ENCODE data around the gene RAPGEF2. TPM values are rescaled to one million over a fixed set of nuclear protein-coding genes. Genes with fewer than 3 reads are reported as not detected.
"Not testable (repeated sequence)": the region's sequence is repeated elsewhere in the genome, so short reads cannot be mapped to it uniquely, and the experiment has no call there.

Gene RAPGEF2
- total RNA-seq, 1 donor from 2014 or later = 49.3 TPM

GRCh38 chr4:159374749-159375530, 272.1 kb downstream of the RAPGEF2 start:
- no peak for DNase-seq

- no peak for DNase-seq
Observed at GRCh38 chr4:159376289-159376688, 273.4 kb downstream of the RAPGEF2 start.

- no peak for DNase-seq
Observed at GRCh38 chr4:159378056-159378616, 275.3 kb downstream of the RAPGEF2 start.

- not testable (repeated sequence) for DNase-seq
Observed at GRCh38 chr4:159379064-159379463, 276.2 kb downstream of the RAPGEF2 start.

- no peak for DNase-seq
Observed at GRCh38 chr4:159379836-159380235, 277.0 kb downstream of the RAPGEF2 start.

- DNase-seq = peak; percentile 4
Observed at GRCh38 chr4:159382856-159383561, 280.1 kb downstream of the RAPGEF2 start.

GRCh38 chr4:159383562-159383931, 280.7 kb downstream of the RAPGEF2 start:
- DNase-seq = no peak

- no peak for DNase-seq
Observed at GRCh38 chr4:159384017-159384416, 281.1 kb downstream of the RAPGEF2 start.

- DNase-seq = no peak
Observed at GRCh38 chr4:159384632-159385031, 281.8 kb downstream of the RAPGEF2 start.

- DNase-seq = no peak
Observed at GRCh38 chr4:159386620-159387019, 283.7 kb downstream of the RAPGEF2 start.

- DNase-seq = no peak
Observed at GRCh38 chr4:159389756-159390155, 286.9 kb downstream of the RAPGEF2 start.

GRCh38 chr4:159390648-159391047, 287.8 kb downstream of the RAPGEF2 start:
- no peak for DNase-seq

GRCh38 chr4:159395693-159396092, 292.8 kb downstream of the RAPGEF2 start:
- no peak for DNase-seq

GRCh38 chr4:159396151-159396550, 293.3 kb downstream of the RAPGEF2 start:
- no peak for DNase-seq

GRCh38 chr4:159398236-159398638, 295.4 kb downstream of the RAPGEF2 start:
- DNase-seq = no peak

GRCh38 chr4:159400558-159401225, 297.8 kb downstream of the RAPGEF2 start:
- peak; percentile 32 for DNase-seq

- DNase-seq = no peak
Observed at GRCh38 chr4:159401226-159401712, 298.4 kb downstream of the RAPGEF2 start.

- DNase-seq = no peak
Observed at GRCh38 chr4:159401791-159402380, 299.0 kb downstream of the RAPGEF2 start.
